ENCODE data around the gene PWWP2B. TPM values are rescaled to one million over a fixed set of nuclear protein-coding genes. Genes with fewer than 3 reads are reported as not detected.

Gene PWWP2B
- total and polyA plus RNA-seq, 2 of the 13 experiments (the other 11 are each of a cell fraction or from before 2014, with no cell fraction given) = 2.3 to 4.7 TPM

DNA sequence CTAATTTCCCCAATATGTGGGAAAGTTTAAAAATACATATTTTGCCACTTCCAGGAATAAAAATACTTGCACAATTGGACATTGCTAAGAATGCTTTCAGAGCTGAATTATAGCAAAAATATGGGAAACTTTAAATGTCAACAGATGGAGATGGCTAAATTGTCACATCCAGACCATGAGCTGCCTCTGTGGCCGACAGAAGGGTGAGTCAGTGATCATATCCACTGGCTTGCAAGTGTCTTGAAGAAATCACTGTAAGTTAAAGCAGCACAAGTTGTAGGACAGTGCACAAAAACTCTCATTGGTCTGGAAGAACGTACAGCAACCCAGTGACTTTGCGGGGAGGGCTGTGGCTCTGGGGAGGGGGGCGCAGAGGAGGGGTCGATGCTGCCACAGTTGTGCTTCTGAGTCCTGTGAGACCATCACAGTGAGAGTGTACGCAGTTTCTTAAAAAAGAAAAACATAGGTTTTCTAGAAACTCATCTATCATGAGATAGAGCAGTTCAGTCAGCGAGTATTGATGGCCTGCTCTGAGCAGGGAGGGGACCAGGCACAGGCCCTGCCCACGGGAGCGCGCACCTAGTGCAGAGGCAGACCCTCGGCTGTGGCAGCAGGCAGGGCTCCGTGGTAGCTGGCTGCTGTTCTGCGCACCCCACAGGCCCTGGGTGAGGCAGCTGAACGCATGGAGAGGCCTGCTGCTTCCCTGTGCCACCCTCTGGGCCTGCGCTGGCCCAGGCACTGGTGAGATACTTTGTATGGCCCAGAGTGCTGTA is 39.5 kb upstream of the PWWP2B start:
- 91% methylated on average over 14 of the region's 15 CpGs for WGBS (ENCODE audit: low lambda C conversion rate)
- ChIA-PET POLR2A (no interaction called here), CTCF (ENCODE audit: low intra/inter-chr PET ratio, low total read pairs) (no interaction called here)
- no TSS peak for BruUV-seq (replicated peaks)
- no peaks in the 10 kb centered on the region for H3K36me3 ChIP-seq (replicated peaks in 1 of 2; ENCODE audit: control insufficient read depth in 1 of 2, insufficient read depth in 2 of 2, low read length in 2 of 2)
- no peak overlapping the region for H3K27ac ChIP-seq (ENCODE audit: extremely low read length, insufficient read depth, low read length)
- H4K20me1 ChIP-seq (ENCODE audit: insufficient read depth, low read length) = no peaks in the 10 kb centered on the region; the same call in 1 of the 2 replicates
- no peaks in the 10 kb centered on the region for H3K4me1 ChIP-seq (ENCODE audit: insufficient read depth, low read length)
- DNase-seq (ENCODE audit: low spot score) = no peak
- ATAC-seq = no peak
- no peak overlapping the region for H3K4me3 ChIP-seq (replicated peaks in 1 of 3; ENCODE audit: insufficient read depth in 1 of 3, low read depth in 2 of 3, low read length in 3 of 3)
- H2AFZ ChIP-seq (ENCODE audit: low read length) = no peak overlapping the region
- H3K79me2 ChIP-seq (ENCODE audit: insufficient read depth, low read length) = no peaks in the 10 kb centered on the region
- H3K9me3 ChIP-seq (ENCODE audit: low read length) = no peaks in the 10 kb centered on the region
- in situ Hi-C loops (cut with HindIII; ENCODE audit: extremely low pct_ligation_motif_present, low pct_unique_long_range_greater_than_20kb) (no loop called here), intact Hi-C loops (cut with micrococcal nuclease; ENCODE audit: unreplicated experiment) (no loop called here)
- no peaks in the 10 kb centered on the region for H3K27me3 ChIP-seq (ENCODE audit: control insufficient read depth in 1 of 2, insufficient read depth in 2 of 2, low read length in 2 of 2)
- TF ChIP-seq FOXK2 (IDR thresholded peaks at IDR 0.05) (no peak), ELF3 (CRISPR knock-in tag; IDR thresholded peaks at IDR 0.05) (no peak), ZNF724P (CRISPR knock-in tag; IDR thresholded peaks at IDR 0.05; ENCODE audit: borderline replicate concordance) (no peak), HNRNPLL (IDR thresholded peaks at IDR 0.05; ENCODE audit: low read depth, low read length, poor library complexity, severe bottlenecking) (no peak), ISL2 (CRISPR knock-in tag; IDR thresholded peaks at IDR 0.05) (no peak)
- TF ChIP-seq, protein P1, sequence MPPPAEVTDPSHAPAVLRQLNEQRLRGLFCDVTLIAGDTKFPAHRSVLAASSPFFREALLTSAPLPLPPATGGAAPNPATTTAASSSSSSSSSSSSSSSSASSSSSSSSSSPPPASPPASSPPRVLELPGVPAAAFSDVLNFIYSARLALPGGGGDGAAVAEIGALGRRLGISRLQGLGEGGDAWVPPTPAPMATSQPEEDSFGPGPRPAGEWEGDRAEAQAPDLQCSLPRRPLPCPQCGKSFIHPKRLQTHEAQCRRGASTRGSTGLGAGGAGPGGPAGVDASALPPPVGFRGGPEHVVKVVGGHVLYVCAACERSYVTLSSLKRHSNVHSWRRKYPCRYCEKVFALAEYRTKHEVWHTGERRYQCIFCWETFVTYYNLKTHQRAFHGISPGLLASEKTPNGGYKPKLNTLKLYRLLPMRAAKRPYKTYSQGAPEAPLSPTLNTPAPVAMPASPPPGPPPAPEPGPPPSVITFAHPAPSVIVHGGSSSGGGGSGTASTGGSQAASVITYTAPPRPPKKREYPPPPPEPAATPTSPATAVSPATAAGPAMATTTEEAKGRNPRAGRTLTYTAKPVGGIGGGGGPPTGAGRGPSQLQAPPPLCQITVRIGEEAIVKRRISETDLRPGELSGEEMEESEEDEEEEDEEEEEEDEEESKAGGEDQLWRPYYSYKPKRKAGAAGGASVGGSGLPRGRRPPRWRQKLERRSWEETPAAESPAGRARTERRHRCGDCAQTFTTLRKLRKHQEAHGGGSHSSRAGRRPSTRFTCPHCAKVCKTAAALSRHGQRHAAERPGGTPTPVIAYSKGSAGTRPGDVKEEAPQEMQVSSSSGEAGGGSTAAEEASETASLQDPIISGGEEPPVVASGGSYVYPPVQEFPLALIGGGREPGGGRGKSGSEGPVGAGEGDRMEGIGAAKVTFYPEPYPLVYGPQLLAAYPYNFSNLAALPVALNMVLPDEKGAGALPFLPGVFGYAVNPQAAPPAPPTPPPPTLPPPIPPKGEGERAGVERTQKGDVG (CRISPR knock-in tag; IDR thresholded peaks at IDR 0.05; ENCODE audit: borderline replicate concordance) = no peak
- TF ChIP-seq, protein P2, sequence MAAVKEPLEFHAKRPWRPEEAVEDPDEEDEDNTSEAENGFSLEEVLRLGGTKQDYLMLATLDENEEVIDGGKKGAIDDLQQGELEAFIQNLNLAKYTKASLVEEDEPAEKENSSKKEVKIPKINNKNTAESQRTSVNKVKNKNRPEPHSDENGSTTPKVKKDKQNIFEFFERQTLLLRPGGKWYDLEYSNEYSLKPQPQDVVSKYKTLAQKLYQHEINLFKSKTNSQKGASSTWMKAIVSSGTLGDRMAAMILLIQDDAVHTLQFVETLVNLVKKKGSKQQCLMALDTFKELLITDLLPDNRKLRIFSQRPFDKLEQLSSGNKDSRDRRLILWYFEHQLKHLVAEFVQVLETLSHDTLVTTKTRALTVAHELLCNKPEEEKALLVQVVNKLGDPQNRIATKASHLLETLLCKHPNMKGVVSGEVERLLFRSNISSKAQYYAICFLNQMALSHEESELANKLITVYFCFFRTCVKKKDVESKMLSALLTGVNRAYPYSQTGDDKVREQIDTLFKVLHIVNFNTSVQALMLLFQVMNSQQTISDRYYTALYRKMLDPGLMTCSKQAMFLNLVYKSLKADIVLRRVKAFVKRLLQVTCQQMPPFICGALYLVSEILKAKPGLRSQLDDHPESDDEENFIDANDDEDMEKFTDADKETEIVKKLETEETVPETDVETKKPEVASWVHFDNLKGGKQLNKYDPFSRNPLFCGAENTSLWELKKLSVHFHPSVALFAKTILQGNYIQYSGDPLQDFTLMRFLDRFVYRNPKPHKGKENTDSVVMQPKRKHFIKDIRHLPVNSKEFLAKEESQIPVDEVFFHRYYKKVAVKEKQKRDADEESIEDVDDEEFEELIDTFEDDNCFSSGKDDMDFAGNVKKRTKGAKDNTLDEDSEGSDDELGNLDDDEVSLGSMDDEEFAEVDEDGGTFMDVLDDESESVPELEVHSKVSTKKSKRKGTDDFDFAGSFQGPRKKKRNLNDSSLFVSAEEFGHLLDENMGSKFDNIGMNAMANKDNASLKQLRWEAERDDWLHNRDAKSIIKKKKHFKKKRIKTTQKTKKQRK (IDR thresholded peaks at IDR 0.05; ENCODE audit: low read length) = no peak
- FAIRE-seq = no peak
- H3K4me2 ChIP-seq (ENCODE audit: low read depth, low read length) = no peak overlapping the region
- H3K9ac ChIP-seq (ENCODE audit: insufficient read depth, low read depth, low read length) = no peak overlapping the region
